GM19023 (cell line): ENCODE measurements around the gene KCNQ1OT1.

ENCODE experiments used
- ATAC-seq: cut with Tn5 transposase; IDR thresholded peaks from one replicate; pipeline ENCODE4 v1.9.1; 2021; ENCODE audit warnings: mild to moderate bottlenecking, moderate library complexity; ENCODE audit not compliant: unreplicated experiment

The KCNQ1OT1 gene

DNA sequence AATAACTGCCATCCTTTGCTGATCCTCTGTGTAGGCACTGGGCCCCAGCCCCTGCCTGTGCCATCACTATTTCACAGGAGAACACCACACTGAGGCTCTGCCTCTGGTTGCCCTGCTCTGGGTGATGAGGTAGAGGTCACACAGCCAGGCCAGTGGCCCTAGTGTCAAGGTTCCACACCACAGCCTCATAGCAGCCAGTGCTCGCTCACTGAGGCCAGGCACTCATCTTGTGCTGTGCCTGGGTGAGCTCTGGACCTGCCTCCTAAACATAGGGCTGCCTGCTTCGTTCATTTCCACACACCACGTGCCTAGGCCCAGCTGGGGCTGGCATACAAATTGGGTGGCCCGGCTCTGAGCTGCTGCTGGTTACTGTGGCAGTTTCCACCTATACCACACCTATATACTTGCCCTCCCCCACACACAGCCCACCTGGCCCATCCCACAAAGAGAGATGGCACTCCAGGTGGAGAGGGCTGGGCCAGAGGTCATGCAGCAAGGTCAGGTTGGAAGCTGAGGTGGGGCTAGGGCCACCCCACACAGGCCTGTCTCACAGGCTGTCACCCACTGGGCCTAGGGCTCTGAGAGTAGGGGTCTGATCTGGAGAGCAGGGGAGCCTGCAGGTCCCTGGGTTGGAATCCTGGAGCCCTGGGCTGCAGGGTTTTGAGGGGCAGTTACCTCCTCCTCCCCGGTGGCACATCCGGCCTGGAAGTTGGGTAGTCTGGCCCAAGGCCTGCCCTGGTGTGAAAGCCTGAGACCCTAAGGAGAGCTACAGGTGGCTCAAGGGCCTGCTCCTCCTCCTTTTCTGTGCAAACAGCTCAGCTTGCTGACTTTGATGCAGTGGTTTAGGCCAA is 11.2 kb downstream of the KCNQ1OT1 start:
- no peak for ATAC-seq

DNA sequence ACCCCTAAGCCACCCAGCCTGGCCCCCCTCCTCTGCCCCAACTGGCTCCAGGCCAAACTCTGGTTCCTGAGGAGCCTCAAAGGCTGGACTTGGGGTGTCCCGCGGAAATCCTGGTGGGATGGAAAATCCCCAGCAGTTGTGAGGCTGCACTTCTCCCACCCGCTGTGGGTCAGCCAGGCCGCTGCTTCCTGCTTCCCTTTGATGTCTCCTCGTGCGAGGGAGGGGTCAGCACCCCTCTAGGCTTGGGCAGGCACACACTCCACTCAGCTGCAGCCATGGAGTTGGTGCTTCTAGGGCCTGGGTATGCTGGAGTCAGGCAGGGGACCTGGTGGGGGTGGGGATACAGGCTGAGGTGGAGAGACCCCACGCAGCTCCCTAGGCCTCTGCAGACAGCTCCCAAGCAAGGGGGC is 12.0 kb downstream of the KCNQ1OT1 start:
- no peak for ATAC-seq

DNA sequence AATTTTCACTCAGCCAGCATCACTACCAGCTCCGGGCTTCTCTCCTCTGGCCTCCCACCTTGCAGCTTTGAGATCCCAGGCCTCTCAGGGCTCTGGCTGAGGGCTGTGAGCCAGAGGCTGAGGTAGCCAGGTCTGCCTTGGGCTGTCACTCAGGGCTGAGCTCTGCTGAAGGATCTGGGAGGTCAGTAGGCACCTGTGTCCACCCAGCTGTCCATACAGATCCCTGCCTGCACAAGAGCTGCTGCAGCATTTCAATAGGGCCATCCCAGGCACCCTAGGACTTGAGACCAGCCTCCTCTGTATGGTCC is 12.6 kb downstream of the KCNQ1OT1 start:
- ATAC-seq, result no peak

DNA sequence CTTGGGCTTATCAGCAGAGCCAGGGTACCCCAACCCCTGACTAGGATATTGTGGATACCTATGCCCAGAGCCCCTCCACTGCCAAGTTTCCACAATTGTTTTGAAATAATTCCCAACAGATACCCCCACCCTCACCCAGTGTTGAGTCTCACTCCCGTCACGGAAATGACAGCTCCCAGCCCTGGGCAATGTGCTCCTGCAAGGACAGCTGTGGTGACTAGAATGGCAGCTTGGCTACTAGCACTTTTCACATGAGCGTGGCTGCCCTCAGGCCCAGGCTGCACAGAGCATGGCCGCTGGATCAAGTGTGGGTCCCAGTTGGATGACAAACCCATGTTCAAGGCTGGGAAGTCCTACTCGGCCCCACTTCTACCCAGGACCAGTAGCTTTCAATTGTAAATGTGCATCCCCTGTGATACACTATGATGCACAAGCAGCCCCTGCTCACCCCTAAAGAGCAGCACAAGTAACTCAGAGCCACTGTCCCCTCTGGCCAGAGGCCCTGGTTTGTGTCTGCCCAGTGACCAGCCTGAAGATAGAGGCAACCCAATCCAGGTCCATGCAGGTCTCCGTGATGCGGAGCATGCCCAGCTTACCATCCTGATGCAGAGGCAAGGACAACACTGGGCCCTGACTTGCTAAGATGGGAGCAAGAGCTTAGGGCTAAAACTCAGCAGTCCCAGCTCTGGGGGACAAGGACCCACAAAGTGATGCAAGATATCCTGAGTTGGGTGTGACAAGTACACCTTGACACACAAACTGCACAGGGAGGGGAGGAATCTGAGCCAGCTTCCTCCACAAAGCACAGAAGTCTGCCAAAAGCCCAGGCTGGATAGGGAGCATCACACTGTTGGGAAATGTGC is 13.2 kb downstream of the KCNQ1OT1 start:
- ATAC-seq, result no peak

DNA sequence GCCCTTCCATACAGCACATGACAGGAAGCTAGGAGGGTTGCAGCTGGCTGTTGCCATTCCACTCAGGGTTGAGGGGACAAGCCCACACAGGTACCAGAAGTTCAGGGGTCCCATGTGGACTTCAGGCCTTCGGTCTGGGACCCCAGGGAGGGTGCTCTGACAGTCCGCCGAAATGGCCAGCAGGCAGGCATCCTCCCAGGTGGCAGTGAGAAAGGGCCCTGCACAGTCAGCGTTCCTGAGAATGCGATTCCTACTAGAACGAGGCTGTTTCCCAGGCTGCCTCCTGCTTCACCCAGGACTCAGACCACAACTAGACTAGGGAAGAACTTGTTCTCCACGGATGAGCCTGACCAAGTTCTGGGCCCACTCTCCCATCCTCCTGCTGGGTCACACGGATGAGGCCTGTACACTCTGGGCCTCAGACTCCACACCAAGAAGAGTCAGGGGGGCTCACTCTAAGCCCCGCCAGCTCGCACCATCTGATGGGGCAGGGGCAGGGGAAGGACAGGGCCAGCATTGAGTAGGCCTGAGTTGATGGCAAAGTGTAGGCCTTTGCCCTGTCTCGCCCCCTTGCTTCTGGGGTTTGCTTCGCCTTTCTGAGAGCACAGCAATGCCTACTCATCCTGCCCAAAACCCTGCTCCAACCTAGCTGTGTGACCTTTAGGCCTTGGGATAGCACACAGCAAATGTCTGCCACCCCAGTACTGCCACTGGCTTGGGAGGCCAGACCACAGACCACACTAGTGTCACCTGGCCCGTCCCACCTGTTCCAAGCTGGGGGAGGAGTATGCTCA is 14.0 kb downstream of the KCNQ1OT1 start:
- ATAC-seq, result no peak

DNA sequence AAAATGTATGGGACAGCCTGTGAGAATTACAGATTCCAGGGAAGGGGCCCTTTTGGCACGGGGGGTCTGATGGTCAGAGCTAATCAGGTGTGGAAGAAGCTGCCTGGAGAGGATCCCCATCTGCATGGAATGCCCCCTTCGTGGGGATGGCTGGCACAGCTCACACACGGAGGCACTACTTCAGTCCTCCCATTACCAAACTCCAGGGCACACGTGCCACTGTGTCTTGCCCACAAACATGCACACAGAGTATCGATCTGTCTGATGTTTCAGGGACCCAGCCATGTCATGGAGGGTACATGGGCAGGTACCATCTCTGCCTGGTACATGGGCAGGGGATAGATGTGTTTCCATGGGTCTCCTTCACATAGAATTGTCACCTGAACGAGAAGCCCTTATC is 14.7 kb downstream of the KCNQ1OT1 start:
- ATAC-seq, result no peak

DNA sequence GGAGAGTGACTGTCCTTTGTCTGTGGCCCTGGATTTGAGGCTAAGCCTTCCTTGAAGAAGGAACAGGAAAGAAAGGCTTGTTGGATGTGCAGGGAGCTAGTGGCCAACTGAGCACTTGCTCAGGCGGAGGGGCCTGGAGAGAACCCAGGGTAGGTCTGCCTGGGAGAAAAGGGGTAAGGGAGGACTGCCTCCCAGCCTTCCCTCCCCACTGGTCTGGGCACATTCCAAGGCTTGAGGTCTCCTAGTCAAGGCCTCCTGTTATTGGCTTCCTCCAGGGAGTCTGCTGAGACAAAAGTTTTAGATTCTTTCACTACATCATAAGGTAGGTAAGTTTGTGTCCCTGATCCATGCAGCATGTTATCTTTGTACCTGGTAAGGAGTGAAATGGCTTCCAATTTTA is 15.2 kb downstream of the KCNQ1OT1 start:
- ATAC-seq, result no peak

DNA sequence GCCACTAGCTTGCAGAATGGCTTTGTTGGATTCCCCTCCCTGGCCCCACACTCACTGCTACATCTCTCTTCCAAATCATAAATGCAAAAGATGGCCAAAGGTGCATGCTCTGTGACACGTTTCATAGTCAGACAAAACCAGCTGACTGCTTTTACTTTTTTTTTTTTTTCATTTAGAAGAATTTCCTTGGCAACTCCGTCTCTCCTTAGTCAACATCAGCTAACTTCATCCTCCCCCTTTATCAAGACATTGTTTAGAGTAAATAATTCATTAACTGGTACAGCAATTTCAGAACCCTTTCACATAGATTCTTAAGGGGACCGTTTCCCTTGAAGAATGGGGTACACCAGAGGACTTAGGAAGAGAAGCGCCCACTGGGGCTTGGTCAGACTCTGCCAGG is 16.0 kb downstream of the KCNQ1OT1 start:
- ATAC-seq, result no peak

DNA sequence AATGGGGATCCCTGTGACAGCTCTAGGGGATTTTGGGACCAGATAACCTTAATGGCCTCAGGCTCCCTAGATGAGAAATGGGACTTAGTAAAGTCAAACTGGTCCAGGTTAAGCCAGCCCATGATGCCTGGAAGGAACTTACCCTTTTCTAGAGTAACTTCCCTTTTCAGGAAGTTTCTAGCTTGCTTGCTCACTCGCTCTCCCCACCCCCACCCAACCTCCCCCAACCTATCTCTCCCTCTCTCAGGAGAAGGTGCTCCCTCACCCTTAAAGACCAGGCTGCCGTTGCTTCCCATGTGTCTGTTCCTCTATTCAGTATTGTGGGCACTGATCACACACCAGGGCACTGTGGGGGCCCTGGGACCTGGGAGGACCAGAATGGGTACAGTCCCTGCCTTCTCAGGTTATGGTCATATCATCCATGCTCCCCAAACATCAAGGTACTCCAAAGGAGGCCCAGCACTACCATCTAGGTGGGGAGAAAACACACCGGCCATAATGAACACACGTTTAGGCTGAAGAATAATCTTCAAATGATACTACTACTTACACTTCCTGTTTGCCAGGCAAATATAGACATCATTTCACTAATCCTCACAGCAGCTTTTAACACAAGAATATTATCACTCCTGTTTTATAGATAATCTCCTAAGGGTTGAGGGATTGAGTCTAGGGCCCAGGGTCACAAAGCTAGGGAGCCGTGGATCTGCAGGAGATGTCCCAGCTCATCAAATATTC is 18.2 kb downstream of the KCNQ1OT1 start:
- ATAC-seq, result no peak

DNA sequence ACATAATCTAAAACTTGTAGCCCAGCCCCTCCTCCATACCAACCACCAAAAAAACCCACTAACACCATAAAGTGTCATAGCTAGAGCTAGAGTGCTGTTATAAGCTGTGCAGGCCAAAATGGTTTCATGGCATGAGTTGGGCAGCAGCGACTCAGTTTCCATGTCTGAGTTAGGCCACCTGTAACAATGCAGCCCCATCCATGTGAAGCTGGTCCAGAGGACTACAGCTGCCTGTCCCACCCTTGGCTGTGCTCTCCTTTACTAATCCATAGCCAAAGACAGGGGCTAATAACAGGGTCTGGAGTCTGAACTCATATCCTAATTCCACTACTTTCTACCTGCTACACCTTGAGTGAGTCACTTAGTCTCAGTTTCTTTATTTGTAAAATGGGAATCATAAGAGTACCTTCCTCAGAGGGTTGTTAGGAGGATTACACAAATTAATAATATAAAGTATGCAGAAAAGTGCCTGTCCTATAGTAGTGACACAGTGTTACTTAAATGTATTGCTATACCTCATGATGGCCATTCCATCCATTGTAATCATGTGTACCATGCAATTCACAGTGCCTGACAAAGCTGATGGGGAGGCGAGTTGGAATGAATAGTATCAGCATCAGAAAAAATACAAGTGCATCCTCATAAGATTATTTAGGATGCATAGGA is 20.6 kb downstream of the KCNQ1OT1 start:
- no peak for ATAC-seq

DNA sequence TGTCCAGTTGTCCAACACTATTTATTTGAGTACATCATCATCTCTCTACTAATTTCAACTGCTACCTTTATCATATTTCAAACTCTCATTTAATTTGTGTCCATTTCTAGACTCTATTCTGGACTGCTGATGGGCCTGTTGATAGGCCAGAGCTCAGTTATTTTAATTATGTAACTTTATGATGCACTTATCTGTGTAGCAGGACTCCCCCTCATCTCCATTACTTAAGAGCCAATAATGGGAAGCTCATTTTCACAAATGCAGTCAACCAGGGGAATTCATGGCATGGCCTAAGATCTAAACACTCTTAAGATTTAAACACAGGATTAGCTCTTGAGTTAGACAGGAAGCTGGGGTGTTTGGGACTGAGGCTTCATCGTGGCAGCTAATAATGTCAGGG is 21.4 kb downstream of the KCNQ1OT1 start:
- ATAC-seq, result no peak

DNA sequence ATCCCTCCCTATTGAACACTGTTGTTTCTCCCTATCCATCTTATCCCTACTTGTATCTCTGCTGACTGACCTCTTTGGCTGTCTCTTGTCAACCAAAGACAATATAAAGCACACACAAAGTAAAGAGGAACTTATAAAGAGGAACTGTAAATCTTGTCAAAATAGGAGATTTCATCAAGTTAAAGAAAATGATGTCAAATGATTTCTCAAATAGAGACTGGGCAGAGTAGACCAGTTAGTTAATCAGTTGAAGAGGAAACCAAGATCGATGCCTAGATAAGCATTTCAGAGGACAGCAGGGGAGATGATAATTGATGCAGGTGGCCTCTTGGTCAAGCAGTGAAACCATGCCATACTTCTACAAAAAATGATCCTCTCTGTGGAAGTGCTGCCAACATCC is 22.7 kb downstream of the KCNQ1OT1 start:
- no peak for ATAC-seq

DNA sequence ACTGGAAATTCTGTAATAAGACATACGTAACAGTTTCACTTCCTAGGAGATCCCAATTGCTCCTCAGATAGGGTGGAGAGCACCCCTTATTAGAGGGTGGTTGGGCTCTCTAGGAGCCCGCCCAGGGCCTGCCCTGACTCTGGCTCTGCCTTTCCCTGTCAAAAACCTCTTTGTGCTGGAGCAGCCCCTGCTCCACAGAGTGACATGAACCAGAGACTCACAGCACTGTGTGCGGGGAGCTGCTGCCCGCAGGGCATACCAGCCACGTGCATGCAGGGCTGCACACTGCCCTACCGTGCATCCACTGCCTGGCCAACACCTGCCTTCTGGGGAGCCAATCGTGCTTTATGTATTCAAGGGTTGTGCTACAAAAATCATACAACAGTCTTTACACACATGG is 24.3 kb downstream of the KCNQ1OT1 start:
- no peak for ATAC-seq

DNA sequence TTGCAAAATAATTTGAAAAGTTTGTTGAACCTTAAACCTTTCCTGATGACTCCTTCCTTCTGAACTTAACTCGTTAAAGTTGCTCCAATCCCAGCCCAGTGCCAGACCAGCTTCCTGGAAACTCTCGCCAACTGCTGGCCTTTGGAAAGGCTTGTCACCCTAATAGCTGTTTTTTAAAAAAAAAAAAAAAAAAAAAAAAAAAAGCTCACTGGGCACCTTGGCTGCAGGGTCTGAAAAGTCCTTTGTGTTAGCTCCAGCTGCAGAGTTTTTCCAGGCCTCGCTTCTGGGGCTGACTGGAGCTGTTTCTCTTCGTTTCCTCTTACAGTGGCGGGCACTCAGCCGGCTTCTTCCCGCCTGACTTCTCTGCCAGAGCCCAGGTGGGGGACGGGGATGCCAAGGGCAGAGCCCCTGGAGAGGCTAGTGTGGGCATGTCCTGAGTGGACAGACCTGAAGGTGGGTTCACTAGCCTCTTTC is 25.1 kb downstream of the KCNQ1OT1 start:
- ATAC-seq, result no peak

DNA sequence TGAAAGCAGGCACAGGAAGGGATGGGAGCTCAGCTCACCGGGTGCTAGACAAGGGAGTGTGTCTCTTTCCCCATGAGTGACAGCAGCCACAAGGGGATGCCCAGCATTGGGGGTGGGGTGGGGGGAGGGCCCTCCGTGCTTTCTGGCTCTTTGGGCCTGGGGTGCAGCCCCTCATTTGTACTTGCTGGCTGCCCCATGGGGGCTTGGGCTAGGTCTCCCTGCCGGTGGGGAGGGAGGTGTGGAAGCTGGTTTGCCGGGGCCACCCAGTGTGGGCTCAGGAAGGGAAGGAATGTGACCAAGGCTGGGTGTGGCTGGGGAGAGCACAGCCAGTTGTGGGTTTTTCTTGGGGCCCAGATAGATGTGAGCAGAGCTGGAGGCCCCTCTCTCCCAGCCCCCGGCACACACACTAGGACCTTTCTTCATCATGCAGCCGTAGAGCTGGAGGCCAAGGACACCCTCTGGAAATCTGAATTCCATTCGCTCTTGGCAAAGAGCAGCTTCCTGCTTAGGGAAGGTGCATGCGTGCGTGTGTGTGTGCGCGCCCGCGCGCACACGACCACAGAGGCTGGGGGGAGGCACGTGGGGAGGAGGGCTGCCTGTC is 25.8 kb downstream of the KCNQ1OT1 start:
- no peak for ATAC-seq

DNA sequence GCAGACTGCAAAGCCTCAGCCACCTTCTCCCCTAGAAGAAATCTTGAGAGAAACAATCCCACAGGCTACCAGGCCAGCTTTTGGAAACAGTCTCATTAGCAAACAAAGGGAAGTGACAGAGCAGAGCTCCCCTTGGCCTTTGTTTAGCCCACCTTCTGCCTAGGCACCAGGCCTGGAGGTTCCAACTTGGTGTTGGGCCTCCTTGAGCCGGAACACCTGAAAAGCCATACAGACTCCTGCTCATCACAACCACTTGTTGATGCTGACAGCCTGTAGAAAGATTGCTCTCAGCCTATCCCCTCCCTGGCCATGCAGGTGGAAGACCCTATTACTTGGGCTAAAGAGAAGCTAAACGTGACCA is 26.6 kb downstream of the KCNQ1OT1 start:
- no peak for ATAC-seq

DNA sequence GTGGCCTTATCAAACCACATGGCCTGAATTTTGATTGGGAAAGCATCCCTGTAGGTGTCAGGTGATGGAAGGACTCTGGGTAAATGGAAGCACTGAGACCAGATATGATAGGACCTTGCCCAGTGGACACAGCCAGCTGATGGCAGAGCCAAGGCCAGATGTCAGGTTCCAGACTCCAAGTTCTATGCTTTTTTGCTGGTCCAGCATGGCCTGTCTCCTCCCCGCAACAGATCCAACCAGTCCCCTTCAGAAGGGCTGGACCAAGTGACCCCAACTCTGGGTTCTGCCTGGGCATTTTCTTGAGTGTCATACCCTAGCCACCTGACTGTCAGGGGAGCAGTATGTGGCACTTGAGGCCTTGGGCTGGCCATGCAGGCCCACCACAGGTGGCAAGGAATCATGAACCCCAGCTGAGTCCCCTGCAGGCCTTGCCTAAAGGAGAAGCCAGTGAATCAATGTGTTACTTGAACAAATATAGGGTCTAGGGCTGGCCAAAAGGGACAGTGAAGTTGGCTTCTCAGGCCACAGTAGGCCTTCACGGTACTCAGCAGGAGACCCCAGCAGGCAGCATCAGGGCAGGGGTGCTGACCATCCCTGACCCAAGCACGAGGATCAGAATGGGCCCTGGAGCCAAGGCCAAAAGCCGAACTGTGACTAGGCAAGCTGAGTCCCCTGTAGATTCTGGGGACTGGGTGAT is 27.1 kb downstream of the KCNQ1OT1 start:
- no peak for ATAC-seq

DNA sequence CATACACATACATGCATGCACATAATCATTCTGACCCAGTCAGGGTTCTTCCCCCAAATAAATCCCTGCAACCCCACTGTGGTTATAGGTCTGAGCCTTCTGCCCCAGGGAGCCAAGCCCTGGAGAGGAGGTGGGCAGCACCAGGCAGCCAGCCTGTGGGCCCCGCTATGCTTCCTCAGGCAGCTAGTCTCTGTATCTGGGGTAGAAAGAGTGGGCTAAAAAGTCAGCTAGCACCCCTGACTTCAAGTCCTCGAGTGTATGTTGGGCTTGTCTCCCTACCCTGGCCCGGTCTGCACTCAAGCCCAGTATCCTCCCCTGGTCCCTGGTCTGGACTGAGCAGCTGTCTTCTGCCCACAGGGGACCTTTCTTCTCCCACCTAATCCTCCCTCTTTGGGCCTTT is 28.0 kb downstream of the KCNQ1OT1 start:
- no peak for ATAC-seq

DNA sequence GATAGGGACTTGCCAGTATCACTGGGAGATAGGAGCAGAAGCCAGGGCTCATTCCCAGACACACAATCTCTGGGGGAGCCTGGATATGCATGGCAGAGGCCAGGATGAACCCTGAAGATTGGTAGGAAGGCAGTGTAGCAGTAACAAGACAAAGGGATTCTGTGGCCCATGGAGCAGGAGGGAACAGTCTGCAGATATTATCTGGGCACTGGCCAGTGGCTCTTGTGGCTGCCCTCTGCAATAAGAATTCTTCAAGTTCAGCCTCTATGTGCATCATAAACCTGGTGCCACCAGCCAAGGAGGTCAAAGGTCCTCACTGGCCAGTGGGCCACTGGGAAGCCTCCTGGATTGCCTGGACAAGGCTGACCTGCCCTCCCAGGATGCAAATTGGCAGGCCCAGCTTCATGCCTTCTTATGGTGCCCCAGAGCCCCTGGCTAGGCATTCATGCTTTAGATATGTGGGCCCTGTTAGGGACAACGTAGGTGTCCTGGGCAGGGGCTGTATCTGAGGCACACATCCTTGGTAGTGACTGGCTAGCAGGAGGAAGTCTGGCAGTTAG is 29.2 kb downstream of the KCNQ1OT1 start:
- no peak for ATAC-seq
